Neural progenitor cell (in vitro differentiated cells): ENCODE data around the gene BARX2. TPM values are rescaled to one million over a fixed set of nuclear protein-coding genes. Genes with fewer than 3 reads are reported as not detected.

ENCODE experiments used
- DNase-seq: peaks from one replicate; pipeline ENCODE4 v3.0.0-alpha.2; 2016; ENCODE audit warnings: low spot score
- H2AFZ ChIP-seq: fragments of 200-600 bp; sonication (generic); replicated peaks from 2 replicates; pipeline ENCODE4 v1.6.1; 2016; ENCODE audit warnings: antibody characterized with exemption
- H3F3A ChIP-seq: fragments of 200-600 bp; sonication (generic); 2 replicates; pipeline ENCODE4 v1.6.1; 2016; ENCODE audit warnings: antibody characterized with exemption, low read depth
- H3K27ac ChIP-seq: fragments of 200-600 bp; sonication (generic); 2 replicates; pipeline ENCODE4 v1.5.1; 2016; ENCODE audit warnings: mild to moderate bottlenecking
- H3K27me3 ChIP-seq: fragments of 200-600 bp; sonication (generic); 2 replicates; pipeline ENCODE4 v1.6.1; 2016; ENCODE audit warnings: mild to moderate bottlenecking, moderate library complexity
- H3K36me3 ChIP-seq: fragments of 200-600 bp; sonication (generic); 2 replicates; pipeline ENCODE4 v1.5.1; 2016
- H3K4me1 ChIP-seq: fragments of 200-600 bp; sonication (generic); 2 replicates; pipeline ENCODE4 v1.6.1; 2016; ENCODE audit warnings: mixed run types
- H3K4me2 ChIP-seq: fragments of 200-600 bp; sonication (generic); 2 replicates; pipeline ENCODE4 v1.6.1; 2016
- H3K4me3 ChIP-seq: fragments of 200-600 bp; sonication (generic); 2 replicates; pipeline ENCODE4 v1.5.1; 2016
- H3K79me2 ChIP-seq: fragments of 200-600 bp; sonication (generic); 2 replicates; pipeline ENCODE4 v1.6.1; 2016; ENCODE audit warnings: low read depth
- H3K9ac ChIP-seq: fragments of 200-600 bp; sonication (generic); 2 replicates; pipeline ENCODE4 v1.6.1; 2016
- H3K9me3 ChIP-seq: fragments of 200-600 bp; sonication (generic); 2 replicates; pipeline ENCODE4 v1.5.1; 2016; ENCODE audit warnings: low read depth
- H4K20me1 ChIP-seq: fragments of 200-600 bp; sonication (generic); 2 replicates; pipeline ENCODE4 v1.6.1; 2016; ENCODE audit warnings: low read depth
- H3K27ac Mint-ChIP-seq: 3 replicates; pipeline ENCODE4 v1.8.0; 2021; ENCODE audit warnings: mixed read lengths
- H3K27me3 Mint-ChIP-seq: 2 replicates; pipeline ENCODE4 v1.8.0; 2022; ENCODE audit warnings: low read depth, mild to moderate bottlenecking, inconsistent platforms, moderate library complexity, mixed read lengths; ENCODE audit not compliant: insufficient read depth
- H3K36me3 Mint-ChIP-seq: 3 replicates; pipeline ENCODE4 v1.8.0; 2021; ENCODE audit warnings: mixed read lengths
- H3K4me1 Mint-ChIP-seq: 3 replicates; pipeline ENCODE4 v1.8.0; 2021; ENCODE audit warnings: mixed read lengths
- H3K4me3 Mint-ChIP-seq: 3 replicates; pipeline ENCODE4 v1.8.0; 2021; ENCODE audit warnings: mild to moderate bottlenecking, moderate library complexity, mixed read lengths
- H3K9me3 Mint-ChIP-seq: 3 replicates; pipeline ENCODE4 v1.8.0; 2020; ENCODE audit warnings: mixed read lengths
- EZH2 ChIP-seq: fragments of 200-600 bp; sonication (generic); IDR thresholded peaks from 2 replicates; pipeline ENCODE4 v1.6.1; 2017; ENCODE audit warnings: antibody characterized with exemption, mild to moderate bottlenecking, moderate library complexity
- EZH2phosphoT487 ChIP-seq: fragments of 200-600 bp; sonication (generic); IDR thresholded peaks from 2 replicates; pipeline ENCODE4 v1.6.1; 2017; ENCODE audit warnings: antibody characterized with exemption
- total RNA-seq: library from RNA; depleted of rRNA; stranded (reverse); fragments of >200 nt; gene quantifications from 2 replicates; pipeline ENCODE4 v1.2.3, GENCODE V29; 2015; ENCODE audit warnings: low replicate concordance
- TF ChIP-seq, protein P1 (sequence below): fragments of 200-600 bp; sonication (generic); IDR thresholded peaks from 2 replicates; pipeline ENCODE4 v1.5.1; 2017; ENCODE audit warnings: antibody characterized with exemption, mild to moderate bottlenecking

The BARX2 gene
- total RNA-seq, 1 donor from 2014 or later, result not detected

DNA sequence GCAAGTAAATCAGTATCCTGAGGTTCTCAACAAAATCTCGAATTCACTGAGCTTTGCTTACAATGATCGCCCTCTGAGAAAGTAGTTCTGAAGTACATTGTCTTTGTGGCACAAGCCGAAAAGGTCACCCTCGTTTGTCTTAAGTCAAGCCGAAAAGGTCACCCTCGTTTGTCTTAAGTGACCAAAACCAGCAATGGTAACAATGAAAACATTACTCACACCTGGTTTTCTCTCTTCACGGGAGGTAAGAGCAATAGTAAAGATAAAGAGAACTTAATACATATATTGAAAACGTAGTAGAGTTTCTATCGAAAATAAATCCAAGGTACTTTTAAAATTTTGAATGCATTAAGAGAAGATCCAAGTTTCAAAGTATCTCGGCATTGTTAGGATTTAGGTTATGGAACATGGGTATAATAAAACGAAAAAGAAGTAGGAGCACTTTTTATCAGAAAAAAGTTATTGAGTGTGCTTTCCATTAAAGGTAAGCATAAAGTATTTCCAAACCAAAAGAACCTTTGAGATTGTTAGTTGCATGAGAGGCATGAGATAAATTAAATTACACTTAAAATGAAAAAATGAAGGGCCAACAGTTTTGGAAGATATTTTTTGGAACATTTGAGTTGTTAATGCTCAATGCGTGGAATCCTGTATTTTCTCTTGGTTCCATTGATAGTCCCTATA is 1.2 kb downstream of the BARX2 start:
- Mint-ChIP-seq H3K9me3 (peaks cover 5% of the 10 kb centered on the region), H3K27ac (no peak overlapping the region), H3K4me3 (peak overlapping the region; percentile 82), H3K4me1 (peaks cover 19% of the 10 kb centered on the region), H3K36me3 (no peaks in the 10 kb centered on the region), H3K27me3 (peaks cover 59% of the 10 kb centered on the region)
- no peaks in the 10 kb centered on the region for H3K36me3 ChIP-seq
- H3K27ac ChIP-seq, result no peak overlapping the region
- peak; percentile 80 for DNase-seq
- no peak overlapping the region for H3K4me3 ChIP-seq
- H3K79me2 ChIP-seq, result no peaks in the 10 kb centered on the region
- H3K9me3 ChIP-seq, result no peaks in the 10 kb centered on the region
- no peak overlapping the region for H2AFZ ChIP-seq
- peak overlapping the region; percentile 86 for H3K4me2 ChIP-seq
- peaks cover 93% of the 10 kb centered on the region for H3K27me3 ChIP-seq
- peaks cover 26% of the 10 kb centered on the region for H3F3A ChIP-seq
- no peak for TF ChIP-seq EZH2
- TF ChIP-seq EZH2phosphoT487, result peak; percentile 31
- peaks cover 38% of the 10 kb centered on the region for H4K20me1 ChIP-seq
- H3K9ac ChIP-seq, result no peak overlapping the region
- peaks cover 26% of the 10 kb centered on the region for H3K4me1 ChIP-seq

DNA sequence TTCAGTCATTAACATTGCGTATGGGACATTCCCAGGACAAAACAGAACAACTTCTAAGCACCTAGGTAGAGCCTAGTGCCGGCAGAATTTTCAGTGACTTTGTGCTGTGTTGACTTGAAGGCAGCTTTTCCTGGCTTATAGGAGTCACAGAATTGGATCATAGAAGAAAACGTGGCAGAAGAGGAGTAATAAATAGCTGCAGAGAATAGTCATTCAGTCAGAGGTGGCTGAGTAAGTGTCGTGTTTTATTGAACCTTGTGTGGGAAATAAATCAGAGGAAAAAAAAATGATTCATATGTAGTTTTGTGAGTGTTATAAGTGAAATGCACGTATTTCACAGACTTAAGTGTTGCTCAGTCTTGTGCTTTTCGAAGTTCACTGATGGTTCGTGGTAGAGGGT is 2.1 kb downstream of the BARX2 start:
- H3K27ac Mint-ChIP-seq, result no peak overlapping the region
- H3K9me3 Mint-ChIP-seq, result peaks cover 5% of the 10 kb centered on the region
- Histone ChIP-seq H3F3A (peaks cover 21% of the 10 kb centered on the region), H3K9ac (no peak overlapping the region), H3K4me3 (no peak overlapping the region), H3K27ac (no peak overlapping the region), H3K4me2 (no peak overlapping the region), H3K4me1 (peaks cover 21% of the 10 kb centered on the region), H2AFZ (no peak overlapping the region), H3K79me2 (no peaks in the 10 kb centered on the region), H3K36me3 (no peaks in the 10 kb centered on the region), H3K9me3 (no peaks in the 10 kb centered on the region), H3K27me3 (peaks cover 83% of the 10 kb centered on the region), H4K20me1 (peaks cover 31% of the 10 kb centered on the region)
- TF ChIP-seq, protein P1, sequence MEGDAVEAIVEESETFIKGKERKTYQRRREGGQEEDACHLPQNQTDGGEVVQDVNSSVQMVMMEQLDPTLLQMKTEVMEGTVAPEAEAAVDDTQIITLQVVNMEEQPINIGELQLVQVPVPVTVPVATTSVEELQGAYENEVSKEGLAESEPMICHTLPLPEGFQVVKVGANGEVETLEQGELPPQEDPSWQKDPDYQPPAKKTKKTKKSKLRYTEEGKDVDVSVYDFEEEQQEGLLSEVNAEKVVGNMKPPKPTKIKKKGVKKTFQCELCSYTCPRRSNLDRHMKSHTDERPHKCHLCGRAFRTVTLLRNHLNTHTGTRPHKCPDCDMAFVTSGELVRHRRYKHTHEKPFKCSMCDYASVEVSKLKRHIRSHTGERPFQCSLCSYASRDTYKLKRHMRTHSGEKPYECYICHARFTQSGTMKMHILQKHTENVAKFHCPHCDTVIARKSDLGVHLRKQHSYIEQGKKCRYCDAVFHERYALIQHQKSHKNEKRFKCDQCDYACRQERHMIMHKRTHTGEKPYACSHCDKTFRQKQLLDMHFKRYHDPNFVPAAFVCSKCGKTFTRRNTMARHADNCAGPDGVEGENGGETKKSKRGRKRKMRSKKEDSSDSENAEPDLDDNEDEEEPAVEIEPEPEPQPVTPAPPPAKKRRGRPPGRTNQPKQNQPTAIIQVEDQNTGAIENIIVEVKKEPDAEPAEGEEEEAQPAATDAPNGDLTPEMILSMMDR, result no peak
- TF ChIP-seq EZH2 (no peak), EZH2phosphoT487 (no peak)
- H3K27me3 Mint-ChIP-seq, result peaks cover 50% of the 10 kb centered on the region
- DNase-seq, result no peak
- H3K4me3 Mint-ChIP-seq, result no peak overlapping the region
- H3K36me3 Mint-ChIP-seq, result no peaks in the 10 kb centered on the region
- H3K4me1 Mint-ChIP-seq, result peaks cover 19% of the 10 kb centered on the region

DNA sequence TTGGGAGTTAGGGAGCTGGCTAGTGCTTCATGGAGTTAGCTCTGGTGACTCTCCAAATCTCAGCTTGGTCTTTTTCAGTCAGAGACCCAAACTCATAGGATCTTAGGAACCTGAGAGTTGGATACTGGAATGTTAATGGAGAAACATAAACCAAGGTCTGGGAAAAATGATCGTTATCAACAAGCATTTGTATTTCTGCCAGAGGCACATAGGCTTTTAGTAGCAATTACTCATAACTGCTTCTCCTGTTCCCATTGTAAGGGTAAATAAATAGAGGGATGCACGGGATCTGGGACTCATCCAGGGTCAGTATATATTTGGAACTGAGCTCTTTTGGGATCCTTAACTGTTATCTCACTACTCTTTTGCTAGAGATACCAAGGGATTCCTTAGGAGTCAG is 4.8 kb downstream of the BARX2 start:
- Mint-ChIP-seq H3K4me1 (peaks cover 8% of the 10 kb centered on the region), H3K27me3 (peaks cover 30% of the 10 kb centered on the region)
- H2AFZ ChIP-seq, result no peak overlapping the region

More for the DNA sequence above, 4.8 kb downstream of the BARX2 start:
- TF ChIP-seq EZH2 (no peak), EZH2phosphoT487 (no peak)
- TF ChIP-seq, protein P1, result no peak
- no peaks in the 10 kb centered on the region for H3K36me3 Mint-ChIP-seq
- peaks cover 5% of the 10 kb centered on the region for H3K9me3 Mint-ChIP-seq
- Histone ChIP-seq H3F3A (peaks cover 12% of the 10 kb centered on the region), H3K27me3 (peaks cover 63% of the 10 kb centered on the region), H3K9ac (no peak overlapping the region), H3K79me2 (no peaks in the 10 kb centered on the region), H3K4me2 (no peak overlapping the region), H4K20me1 (peaks cover 11% of the 10 kb centered on the region), H3K4me1 (peaks cover 10% of the 10 kb centered on the region), H3K4me3 (no peak overlapping the region), H3K9me3 (no peaks in the 10 kb centered on the region), H3K27ac (no peak overlapping the region), H3K36me3 (no peaks in the 10 kb centered on the region)
- H3K4me3 Mint-ChIP-seq, result no peak overlapping the region
- no peak for DNase-seq
- H3K27ac Mint-ChIP-seq, result no peak overlapping the region
